ENCODE measurements around the gene TMEM98. TPM values are rescaled to one million over a fixed set of nuclear protein-coding genes. Genes with fewer than 3 reads are reported as not detected.
A peak's percentile ranks its signal among the peaks of the same experiment; 100 is the strongest.

Gene TMEM98
- total and polyA plus RNA-seq, 2 donors from 2014 or later, result 44.0 to 57.1 TPM

DNA sequence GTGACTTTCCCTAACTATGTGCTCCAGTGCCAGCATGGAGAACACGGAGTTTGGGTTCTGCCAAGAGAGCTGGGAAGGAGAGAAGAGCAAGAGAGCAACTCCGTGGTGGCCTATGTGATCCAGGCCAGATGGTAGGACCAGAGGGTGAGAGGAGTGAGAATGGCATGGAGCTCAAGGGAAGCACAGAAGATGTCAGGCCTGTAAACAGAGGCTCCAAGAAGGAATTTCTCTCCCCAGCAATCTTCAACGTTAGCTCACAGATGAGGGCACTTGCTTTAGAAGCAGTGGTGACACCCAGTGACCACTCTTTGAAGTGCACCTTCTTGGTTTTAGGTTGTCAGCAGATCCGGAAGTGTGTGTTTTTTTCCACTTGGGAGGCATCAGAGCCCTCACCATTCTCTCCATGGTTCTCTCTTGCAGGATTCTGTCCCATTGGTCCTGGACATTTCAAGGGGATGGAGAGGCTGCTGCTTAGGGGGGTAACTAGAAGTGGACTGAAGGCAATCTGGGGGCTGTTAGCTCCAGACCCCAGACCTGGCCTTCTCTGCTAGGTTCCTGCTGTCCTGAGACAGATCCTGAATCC is 18.1 kb upstream of the TMEM98 start:
- Histone ChIP-seq H3K4me1 (ENCODE audit: control insufficient read depth in 2 of 3, insufficient read depth in 2 of 3, low read depth in 1 of 3, low read length in 3 of 3) (no peaks in the 10 kb centered on the region), H3K9me3 (ENCODE audit: control insufficient read depth in 2 of 3, insufficient read depth in 1 of 3, low read length in 3 of 3) (no peaks in the 10 kb centered on the region), H3K27me3 (ENCODE audit: control insufficient read depth, insufficient read depth, low read length) (no peaks in the 10 kb centered on the region), H3K4me3 (ENCODE audit: low read length in 3 of 3) (no peak overlapping the region), H3K9ac (ENCODE audit: low read length in 3 of 3) (no peak overlapping the region), H3K27ac (ENCODE audit: low read depth in 2 of 2, low read length in 2 of 2) (no peak overlapping the region), H3K36me3 (ENCODE audit: control insufficient read depth in 2 of 3, insufficient read depth in 3 of 3, low read length in 3 of 3) (no peaks in the 10 kb centered on the region)
- TF ChIP-seq, protein P1, sequence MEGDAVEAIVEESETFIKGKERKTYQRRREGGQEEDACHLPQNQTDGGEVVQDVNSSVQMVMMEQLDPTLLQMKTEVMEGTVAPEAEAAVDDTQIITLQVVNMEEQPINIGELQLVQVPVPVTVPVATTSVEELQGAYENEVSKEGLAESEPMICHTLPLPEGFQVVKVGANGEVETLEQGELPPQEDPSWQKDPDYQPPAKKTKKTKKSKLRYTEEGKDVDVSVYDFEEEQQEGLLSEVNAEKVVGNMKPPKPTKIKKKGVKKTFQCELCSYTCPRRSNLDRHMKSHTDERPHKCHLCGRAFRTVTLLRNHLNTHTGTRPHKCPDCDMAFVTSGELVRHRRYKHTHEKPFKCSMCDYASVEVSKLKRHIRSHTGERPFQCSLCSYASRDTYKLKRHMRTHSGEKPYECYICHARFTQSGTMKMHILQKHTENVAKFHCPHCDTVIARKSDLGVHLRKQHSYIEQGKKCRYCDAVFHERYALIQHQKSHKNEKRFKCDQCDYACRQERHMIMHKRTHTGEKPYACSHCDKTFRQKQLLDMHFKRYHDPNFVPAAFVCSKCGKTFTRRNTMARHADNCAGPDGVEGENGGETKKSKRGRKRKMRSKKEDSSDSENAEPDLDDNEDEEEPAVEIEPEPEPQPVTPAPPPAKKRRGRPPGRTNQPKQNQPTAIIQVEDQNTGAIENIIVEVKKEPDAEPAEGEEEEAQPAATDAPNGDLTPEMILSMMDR (IDR thresholded peaks at IDR 0.05; ENCODE audit: borderline replicate concordance, extremely low read depth, insufficient read depth), result peak; percentile 61
- peak; percentile 77 for FAIRE-seq
- intact Hi-C loops (cut with DNase I), result loop anchor here (10.0 kb wide), 1 partner anchor 125 kb away; no protein-coding TSS in a partner anchor
- peak in 4 of 5 donors; percentile 77 to 91 (median 87) for DNase-seq

DNA sequence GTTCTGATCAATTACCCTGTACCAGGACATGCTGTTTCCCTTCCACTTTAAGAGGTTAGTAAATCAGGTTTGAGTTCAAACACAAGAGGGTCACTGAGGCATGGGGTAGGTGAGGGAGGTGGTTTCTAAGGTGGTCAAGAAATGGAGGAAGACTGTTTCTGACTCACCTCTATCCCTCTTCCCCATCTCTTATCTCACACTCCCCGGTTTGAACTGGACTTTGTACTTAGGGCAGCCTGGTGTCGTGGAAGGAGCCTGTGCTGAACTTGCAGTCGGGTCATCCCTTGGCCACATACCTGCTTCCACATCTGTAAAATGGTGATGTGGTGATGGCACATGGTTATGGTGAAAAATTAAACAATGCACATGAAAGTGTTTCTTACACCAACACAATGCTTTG is 17.2 kb upstream of the TMEM98 start:
- Histone ChIP-seq H3K9me3 (ENCODE audit: control insufficient read depth in 2 of 3, insufficient read depth in 1 of 3, low read length in 3 of 3) (no peaks in the 10 kb centered on the region), H3K36me3 (ENCODE audit: control insufficient read depth in 2 of 3, insufficient read depth in 3 of 3, low read length in 3 of 3) (no peaks in the 10 kb centered on the region), H3K9ac (ENCODE audit: low read length in 3 of 3) (no peak overlapping the region), H3K4me3 (ENCODE audit: low read length in 3 of 3) (no peak overlapping the region), H3K27me3 (ENCODE audit: control insufficient read depth, insufficient read depth, low read length) (no peaks in the 10 kb centered on the region), H3K27ac (ENCODE audit: low read depth in 2 of 2, low read length in 2 of 2) (no peak overlapping the region), H3K4me1 (ENCODE audit: control insufficient read depth in 2 of 3, insufficient read depth in 2 of 3, low read depth in 1 of 3, low read length in 3 of 3) (no peaks in the 10 kb centered on the region)
- DNase-seq (no peak), FAIRE-seq (no peak)
- intact Hi-C loops (cut with DNase I), result no loop called here
- TF ChIP-seq, protein P1 (IDR thresholded peaks at IDR 0.05; ENCODE audit: borderline replicate concordance, extremely low read depth, insufficient read depth), result no peak

DNA sequence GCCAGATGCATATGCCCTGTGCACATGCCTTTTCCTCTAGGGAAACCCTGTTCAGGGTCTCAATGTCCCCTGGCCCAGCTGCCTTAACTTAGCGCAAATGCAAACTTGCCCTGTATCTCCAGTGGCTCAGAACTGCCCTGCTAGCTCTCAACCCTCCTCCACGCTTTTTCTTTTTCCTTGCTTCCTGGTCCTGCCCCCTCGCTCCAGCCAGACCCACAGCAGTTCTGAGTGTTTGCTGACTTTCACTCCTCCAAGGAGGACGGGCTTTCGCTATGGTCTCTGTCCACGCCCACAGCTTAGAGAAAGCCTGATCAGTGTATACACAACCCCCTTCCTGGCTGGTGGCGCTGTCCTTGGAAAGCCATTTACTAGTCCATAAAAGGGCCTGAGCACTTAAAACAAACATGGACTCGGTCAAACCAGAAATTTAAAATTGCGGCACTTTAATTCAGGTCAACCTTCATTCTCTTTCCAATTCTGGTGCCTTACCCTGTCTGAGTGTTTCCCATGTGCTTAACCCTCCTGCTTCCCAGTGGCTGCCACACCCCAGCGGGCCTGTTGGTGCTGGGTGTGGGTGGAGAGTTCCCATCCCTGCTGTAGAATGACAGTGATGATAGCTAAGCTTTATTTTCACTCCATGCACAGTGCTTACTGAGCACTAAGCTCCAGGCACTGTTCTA is 15.6 kb upstream of the TMEM98 start:
- Histone ChIP-seq H3K27ac (ENCODE audit: low read depth in 2 of 2, low read length in 2 of 2) (no peak overlapping the region), H3K4me3 (ENCODE audit: low read length in 3 of 3) (peak overlapping the region in 2 of 3 donors; percentile 14 to 24), H3K36me3 (ENCODE audit: control insufficient read depth in 2 of 3, insufficient read depth in 3 of 3, low read length in 3 of 3) (no peaks in the 10 kb centered on the region), H3K4me1 (ENCODE audit: control insufficient read depth in 2 of 3, insufficient read depth in 2 of 3, low read depth in 1 of 3, low read length in 3 of 3) (no peaks in the 10 kb centered on the region), H3K27me3 (ENCODE audit: control insufficient read depth, insufficient read depth, low read length) (no peaks in the 10 kb centered on the region), H3K9ac (ENCODE audit: low read length in 3 of 3) (no peak overlapping the region), H3K9me3 (ENCODE audit: control insufficient read depth in 2 of 3, insufficient read depth in 1 of 3, low read length in 3 of 3) (no peaks in the 10 kb centered on the region)
- DNase-seq (peak; percentile 70 to 88 (median 77)), FAIRE-seq (no peak)
- TF ChIP-seq, protein P1 (IDR thresholded peaks at IDR 0.05; ENCODE audit: borderline replicate concordance, extremely low read depth, insufficient read depth), result no peak
- intact Hi-C loops (cut with DNase I), result no loop called here
